Esophagus muscularis mucosa (tissue), 3 donors: ENCODE data around the gene CHAC1.
"Not testable (repeated sequence)": the region's sequence is repeated elsewhere in the genome, so short reads cannot be mapped to it uniquely, and the experiment has no call there.

Source experiments
- POLR2A ChIP-seq: fragments of 450-650 bp; IDR thresholded peaks from one replicate; pipeline ENCODE4 v1.6.1; 2017; ENCODE audit warnings: antibody characterized with exemption, moderate library complexity, mild to moderate bottlenecking, low read depth
- POLR2AphosphoS5 ChIP-seq, 2 donors: sonication (generic); formaldehyde crosslinking; IDR thresholded peaks; one replicate each; pipeline ENCODE4 v1.6.1; 2017; ENCODE audit warnings: antibody characterized with exemption in 2 of 2
- TF ChIP-seq, protein P1 (sequence below), 3 experiments: fragments of 200-600 bp in 2 of 3; fragments of 450-650 bp in 1 of 3; sonication (generic) in 2 of 3; IDR thresholded peaks; one replicate each; pipeline ENCODE4 v1.5.1; 2017 to 2019; ENCODE audit warnings: antibody characterized with exemption in 3 of 3, mild to moderate bottlenecking in 2 of 3, moderate library complexity in 1 of 3

- TF ChIP-seq, protein P1, sequence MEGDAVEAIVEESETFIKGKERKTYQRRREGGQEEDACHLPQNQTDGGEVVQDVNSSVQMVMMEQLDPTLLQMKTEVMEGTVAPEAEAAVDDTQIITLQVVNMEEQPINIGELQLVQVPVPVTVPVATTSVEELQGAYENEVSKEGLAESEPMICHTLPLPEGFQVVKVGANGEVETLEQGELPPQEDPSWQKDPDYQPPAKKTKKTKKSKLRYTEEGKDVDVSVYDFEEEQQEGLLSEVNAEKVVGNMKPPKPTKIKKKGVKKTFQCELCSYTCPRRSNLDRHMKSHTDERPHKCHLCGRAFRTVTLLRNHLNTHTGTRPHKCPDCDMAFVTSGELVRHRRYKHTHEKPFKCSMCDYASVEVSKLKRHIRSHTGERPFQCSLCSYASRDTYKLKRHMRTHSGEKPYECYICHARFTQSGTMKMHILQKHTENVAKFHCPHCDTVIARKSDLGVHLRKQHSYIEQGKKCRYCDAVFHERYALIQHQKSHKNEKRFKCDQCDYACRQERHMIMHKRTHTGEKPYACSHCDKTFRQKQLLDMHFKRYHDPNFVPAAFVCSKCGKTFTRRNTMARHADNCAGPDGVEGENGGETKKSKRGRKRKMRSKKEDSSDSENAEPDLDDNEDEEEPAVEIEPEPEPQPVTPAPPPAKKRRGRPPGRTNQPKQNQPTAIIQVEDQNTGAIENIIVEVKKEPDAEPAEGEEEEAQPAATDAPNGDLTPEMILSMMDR (IDR thresholded peaks at IDR 0.05), result not testable (repeated sequence)
- not testable (repeated sequence) for TF ChIP-seq POLR2AphosphoS5 (IDR thresholded peaks at IDR 0.05); POLR2A
These were observed 9.0 kb downstream of the CHAC1 start for GRCh38 chr15:40962317-40962716.
